ENCODE measurements around the gene PPM1J.
A peak's percentile ranks its signal among the peaks of the same experiment; 100 is the strongest.
"Not testable (repeated sequence)": the region's sequence is repeated elsewhere in the genome, so short reads cannot be mapped to it uniquely, and the experiment has no call there.

The PPM1J gene, protein sequence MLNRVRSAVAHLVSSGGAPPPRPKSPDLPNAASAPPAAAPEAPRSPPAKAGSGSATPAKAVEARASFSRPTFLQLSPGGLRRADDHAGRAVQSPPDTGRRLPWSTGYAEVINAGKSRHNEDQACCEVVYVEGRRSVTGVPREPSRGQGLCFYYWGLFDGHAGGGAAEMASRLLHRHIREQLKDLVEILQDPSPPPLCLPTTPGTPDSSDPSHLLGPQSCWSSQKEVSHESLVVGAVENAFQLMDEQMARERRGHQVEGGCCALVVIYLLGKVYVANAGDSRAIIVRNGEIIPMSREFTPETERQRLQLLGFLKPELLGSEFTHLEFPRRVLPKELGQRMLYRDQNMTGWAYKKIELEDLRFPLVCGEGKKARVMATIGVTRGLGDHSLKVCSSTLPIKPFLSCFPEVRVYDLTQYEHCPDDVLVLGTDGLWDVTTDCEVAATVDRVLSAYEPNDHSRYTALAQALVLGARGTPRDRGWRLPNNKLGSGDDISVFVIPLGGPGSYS

DNA sequence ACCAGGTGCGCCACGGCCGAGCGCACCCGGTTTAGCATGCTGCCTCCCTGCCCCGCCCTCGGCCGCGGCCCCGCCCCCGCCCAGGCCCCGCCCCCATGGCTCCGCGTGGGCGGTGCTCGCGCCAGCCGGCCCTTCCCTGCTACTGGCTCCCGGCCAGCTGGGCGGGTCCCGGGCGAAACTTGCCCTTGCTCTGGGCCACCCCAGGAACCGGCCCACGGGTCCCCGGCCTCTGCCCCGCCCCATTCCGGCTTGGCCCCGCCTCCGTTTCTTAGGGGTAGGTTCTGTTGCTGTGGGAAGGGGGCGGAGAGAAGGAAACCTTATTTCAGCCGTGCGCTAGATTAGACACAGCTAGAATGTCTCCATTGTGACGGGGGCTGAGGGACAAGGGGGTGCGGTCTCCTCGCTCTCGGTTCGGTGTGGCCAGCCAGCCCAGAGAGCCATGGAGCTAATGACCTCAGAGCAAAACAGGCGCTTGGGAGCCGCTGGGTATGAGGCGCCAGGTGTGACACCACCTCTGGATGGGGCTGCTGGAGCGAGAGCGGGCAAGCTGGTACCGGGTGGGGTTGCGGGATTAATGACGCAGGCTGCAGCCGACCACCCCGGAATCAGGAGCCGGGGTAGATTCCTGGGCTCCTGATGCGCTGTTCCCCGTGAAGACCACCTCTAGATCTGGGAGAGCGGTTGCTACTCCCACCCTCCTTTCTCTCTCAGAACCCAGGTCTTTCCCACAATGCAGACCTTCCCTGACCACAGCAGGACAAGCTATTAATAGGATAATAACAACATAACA is at the start of gene PPM1J:
TSS of gene PPM1J (minus strand) at position 69 of the 790 bp plus-strand sequence. CDS start at position 38, 31 bp downstream.
- peak; percentile 77 for DNase-seq

DNA sequence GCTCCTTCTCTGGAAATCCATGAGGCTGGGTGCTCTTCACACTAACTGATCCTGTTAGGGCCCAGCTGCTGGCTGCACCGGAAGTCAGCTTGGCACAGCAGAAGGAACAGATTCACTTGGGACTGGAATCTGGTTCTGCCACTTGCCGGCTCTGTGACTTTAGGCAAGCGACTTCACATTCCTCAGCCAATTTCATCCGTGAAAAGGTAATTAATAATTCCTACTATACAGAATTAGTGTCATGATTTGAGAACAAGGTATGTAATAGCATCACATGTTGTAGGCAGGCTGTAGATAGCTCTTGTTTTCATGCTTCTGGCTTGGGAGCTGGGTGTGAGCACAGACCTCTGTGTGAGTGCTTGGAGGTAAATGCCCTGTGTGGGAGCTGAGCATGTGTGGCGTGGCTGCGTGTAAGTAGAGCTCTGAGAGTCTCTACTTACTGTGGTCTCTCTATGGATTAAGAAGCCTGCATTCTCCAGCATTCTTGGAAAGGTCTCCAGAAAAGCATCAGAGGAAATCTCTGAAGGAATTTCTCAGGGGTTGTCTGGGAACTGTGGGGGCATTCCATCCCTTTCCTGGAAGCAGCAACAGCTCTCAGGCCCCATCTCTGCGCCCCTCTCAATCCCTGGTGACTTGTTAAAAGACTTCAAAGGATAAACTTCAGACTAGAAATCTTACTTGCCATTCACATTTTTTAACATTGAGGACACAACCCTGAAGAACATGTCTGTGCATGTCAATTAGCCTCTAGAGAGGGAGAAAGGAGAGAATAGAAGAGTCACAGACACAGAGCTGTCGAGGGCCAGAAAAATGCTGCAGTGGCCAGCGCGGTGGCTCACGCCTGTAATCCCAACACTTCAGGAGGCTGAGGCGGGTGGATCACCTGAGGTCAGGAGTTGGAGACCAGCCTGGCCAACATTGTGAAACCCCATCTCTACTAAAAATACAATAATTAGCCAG is 47.7 kb upstream of the PPM1J start:
- DNase-seq, result no peak

DNA sequence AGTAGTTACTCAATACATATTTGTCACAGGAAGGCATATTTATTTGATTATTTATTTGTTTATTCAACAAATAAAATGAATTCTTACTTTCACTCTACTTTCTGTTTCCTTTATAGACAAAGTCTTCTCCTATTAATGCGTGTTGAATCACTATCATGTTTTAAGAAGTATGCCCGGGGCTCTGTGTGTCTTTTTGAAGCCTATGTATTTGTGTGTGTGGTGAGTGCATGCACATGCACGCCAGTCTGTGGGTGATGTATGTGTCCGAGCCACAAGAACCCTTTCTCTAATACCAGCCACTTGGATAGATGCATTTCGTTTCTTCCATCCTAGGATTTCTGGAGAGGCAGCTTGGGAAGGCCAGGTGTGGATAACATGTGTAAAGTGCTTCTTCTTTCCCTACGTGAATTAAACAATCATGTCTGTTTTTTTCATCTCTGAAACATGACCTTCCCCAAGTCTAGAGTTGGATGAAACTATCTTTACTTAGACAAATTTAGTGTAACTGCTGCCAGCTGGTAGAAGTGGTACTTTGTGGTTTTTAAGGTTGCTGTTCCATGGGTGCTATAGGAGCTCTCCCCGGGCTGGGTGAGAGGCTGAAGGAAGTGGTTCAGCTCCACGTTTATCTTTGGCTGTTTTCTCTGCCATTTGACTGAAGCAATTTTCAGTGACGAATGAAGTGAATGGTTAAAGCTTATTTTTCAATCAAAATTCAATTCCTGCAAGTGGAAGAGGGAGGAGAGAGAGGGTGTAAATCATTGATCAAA is 46.8 kb upstream of the PPM1J start:
- DNase-seq, result no peak

DNA sequence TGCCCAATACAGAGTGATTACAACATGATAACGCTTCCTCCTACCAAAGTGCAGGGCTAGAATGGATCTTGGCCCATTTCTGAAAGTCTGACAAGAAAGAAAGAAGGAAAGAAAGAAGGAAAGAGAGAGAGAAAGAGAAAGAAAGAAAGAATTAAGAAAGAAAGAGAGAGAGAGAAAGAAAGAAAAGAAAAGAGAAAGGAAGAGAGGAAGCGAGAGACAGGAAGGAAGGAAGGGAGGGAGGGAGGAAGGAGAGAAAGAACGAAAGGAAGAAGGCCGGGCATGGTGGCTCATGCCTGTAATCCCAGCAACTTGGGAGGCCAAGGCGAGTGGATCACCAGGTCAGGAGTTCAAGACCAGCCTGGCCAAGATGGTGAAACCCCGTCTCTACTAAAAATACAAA is 44.1 kb upstream of the PPM1J start:
- no peak for DNase-seq

DNA sequence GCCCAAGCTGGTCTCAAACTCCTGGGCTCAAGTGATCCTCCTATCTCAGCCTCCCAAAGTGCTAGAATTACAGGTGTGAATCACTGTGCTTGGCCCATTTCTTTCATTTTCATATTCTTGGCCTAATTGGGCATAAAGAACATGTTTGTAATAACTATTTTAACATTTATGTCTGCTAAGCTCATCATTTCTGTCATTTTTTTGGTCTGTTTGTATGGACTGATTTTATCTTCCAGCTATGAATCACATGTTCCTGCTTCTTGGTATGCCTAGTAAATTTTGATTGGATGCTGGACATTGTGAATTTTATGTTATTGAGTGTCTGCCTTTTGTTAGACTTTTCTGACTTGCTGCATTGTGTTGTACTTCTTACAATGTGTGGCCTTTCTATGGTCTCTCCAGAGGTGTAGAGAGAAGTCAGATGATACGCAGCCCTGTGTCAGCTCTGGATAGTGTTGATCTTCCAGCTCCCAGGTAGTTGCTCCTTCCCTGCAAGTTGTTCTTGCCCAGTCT is 39.0 kb upstream of the PPM1J start:
- DNase-seq, result no peak

DNA sequence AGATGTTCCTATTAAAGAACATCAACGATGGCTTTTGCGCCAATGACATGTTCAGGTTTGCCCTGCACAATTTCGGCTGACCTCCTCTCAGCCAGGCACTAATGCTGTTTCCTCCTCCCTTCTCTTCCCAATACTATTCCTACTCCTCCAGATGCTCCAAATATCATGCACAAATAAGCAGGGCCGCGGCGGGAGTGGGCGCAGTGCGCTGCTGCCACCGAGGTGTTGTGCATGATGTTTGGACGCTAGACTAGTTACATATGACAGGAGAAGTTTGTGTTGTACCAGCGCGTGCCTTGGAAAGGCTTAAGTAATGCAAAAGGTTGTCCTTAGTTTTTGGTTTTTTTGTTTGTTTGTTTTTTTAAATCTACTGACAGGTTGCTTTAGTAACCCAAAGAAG is 33.3 kb upstream of the PPM1J start:
- DNase-seq, result no peak

DNA sequence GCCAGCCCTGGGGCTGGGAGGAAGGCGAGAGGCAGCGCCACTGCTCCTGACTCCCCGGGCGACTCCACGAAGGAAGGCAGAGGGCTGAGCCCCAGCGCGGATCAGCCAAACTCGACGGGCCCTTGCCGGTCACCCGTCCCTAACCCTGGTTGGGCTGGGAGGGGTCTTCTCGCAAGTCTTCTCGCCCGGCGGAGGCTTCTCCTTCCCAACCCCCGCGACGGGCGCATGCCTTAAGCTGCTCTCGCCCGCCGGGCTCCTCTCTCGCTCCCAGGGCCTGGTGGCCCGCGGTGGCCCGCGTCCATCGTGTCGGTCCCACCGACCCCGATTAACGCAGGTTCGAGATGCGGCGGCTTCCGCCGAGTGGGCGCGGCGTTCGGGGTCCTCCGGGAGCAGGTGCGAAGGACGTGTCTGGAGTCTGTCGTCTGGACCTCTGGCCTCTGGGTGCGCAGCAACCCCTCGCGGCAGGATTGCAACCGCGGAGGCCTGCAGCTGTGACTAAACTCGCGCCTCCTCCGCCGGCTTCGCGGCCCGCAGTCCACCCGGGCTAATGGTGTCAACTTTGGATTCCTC is 29.0 kb upstream of the PPM1J start:
- DNase-seq, result no peak

DNA sequence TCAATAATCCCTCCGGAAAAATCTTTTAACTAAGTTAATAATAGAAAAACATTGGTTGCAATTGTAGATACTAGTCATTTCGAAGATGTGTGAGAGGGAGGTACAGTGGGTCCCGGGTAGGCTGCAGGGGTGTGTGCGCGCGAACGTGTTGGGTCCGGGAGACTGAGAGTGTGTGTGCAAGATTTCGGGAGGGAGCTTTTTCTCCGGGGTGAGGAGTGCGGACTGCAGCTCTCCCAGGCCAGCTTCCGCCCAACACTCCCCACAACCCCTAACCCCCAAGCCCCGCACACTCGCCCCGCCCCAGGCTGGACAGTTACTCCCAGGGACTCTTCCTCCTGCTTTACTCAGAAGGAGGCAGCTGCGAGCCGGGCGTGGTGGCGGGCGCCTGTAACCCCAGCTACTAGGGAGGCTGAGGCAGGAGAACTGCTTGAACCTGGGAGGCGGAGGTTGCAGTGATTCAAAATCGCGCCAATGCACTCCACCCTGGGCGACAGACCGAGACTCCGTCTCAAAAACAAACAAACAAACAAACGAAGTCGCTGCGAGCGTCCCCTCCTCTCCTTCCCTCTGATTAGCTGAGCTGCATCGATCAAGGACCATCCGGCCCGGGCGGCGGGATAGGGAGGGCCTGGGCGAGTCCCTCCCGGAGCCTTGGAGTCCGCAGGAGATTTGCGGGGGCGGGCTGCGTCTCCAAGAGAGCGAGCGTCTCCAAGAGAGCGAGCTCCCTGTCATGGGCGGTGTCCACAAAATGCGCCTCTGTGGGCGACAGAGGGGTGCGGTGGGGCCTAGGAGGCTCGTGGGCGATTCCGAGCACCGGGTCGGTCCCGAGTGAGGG is 28.3 kb upstream of the PPM1J start:
- DNase-seq, result no peak

DNA sequence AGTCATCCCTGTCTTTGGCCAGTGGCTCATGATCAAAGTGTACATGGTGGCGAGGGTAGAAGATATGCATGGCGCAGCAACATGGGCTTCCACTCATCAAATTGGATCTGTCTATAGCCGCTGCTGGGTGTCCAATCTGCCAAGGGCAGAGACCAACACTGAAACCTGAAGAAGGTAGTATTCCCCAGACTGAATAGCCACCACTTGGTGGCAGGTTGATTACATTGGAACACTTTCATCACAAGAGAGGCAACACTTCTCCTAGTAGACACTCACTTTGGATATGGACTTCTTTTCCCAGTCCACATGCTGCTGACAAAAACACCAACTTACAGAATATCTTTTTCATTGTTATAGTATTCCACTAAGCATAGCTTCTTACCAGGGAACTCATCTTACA is 22.4 kb upstream of the PPM1J start:
- no peak for DNase-seq

DNA sequence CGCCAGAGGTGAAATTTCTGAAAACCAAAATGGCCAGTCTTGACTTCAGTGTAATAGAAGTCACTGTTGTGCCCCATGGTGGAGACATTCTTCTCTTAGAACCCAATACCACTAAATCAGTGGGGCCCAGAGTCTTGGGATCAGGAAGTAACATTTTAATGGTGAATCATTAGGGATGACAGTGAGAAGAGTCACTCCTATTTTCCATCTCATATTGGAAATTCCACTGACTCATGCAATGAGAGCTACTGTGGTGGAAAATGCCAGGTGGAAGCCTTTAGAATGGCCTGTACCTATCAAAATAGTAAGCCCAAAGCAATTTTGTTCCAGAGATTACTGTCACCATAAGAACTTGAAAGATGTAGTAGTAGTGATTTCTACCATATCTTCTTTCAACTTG is 20.6 kb upstream of the PPM1J start:
- DNase-seq, result no peak

DNA sequence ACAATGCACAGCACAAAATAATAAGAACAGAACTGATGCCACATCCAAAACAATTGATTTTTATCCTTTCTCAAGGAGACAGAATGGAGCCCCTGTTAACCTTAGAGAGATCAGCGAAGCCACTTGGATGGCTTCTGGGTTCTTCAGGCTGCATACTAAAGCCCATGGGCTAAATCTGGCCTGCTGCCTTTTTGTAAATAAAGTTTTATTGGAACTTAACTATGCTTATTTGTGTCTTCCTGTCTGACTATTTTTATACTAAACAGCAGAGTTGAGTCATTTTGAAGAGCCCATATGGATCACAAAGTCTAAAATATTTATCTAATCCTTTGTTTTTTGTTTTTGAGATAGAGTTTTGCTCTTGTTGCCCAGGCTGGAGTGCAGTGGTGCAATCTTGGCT is 16.3 kb upstream of the PPM1J start:
- DNase-seq, result no peak

DNA sequence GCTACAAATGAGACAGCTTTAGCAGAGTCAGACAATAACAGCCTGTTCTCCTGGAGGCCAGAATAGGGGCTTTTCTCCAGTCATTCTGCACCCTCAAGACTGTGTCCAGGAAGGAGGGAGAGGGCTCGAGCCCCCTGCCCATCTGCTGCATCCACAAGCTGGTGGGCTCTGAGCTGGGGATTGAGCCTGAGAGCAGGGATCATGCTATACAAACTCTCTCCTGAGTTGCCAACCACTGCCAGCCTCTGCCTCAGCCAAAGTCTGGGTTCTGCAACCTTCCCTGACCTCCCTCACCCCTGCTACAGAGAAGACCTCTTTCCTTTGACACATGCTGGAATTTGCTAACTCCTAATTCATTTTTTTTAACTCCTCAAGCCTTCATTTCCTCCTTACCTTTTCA is 14.8 kb upstream of the PPM1J start:
- no peak for DNase-seq

DNA sequence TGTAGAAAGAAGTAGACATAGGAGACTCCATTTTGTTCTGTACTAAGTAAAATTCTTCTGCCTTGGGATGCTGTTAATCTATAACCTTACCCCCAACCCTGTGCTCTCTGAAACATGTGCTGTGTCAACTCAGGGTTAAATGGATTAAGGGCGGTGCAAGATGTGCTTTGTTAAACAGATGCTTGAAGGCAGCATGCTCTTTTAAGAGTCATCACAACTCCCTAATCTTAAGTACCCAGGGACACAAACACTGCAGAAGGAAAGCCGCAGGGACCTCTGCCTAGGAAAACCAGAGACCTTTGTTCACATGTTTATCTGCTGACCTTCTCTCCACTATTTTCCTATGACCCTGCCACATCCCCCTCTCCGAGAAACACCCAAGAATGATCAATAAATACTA is 13.9 kb upstream of the PPM1J start:
- not testable (repeated sequence) for DNase-seq

DNA sequence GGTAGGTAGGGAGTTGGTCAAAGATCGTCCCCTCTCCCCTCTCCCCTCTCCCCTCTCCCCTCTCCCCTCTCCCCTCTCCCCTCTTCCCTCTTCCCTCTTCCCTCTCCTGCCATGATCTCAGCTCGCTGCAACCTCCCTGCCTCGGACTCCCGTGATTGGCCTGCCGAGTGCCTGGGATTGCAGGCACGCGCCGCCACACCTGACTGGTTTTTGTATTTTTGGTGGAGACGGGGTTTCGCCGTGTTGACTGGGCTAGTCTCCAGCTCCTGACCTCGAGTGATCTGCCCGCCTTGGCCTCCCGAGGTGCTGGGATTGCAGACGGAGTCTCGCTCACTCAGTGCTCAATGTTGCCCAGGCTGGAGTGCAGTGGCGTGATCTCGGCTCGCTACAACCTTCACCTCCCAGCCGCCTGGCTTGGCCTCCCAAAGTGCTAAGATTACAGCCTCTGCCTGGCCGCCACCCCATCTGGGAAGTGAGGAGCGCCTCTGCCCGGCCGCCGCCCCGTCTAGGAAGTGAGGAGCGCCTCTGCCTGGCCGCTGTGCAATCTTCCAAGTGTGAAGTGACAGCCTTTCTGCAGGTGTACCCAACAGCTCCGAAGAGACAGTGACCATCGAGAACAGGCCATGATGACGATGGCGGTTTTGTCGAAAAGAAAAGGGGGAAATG is 13.3 kb upstream of the PPM1J start:
- DNase-seq, result not testable (repeated sequence)

DNA sequence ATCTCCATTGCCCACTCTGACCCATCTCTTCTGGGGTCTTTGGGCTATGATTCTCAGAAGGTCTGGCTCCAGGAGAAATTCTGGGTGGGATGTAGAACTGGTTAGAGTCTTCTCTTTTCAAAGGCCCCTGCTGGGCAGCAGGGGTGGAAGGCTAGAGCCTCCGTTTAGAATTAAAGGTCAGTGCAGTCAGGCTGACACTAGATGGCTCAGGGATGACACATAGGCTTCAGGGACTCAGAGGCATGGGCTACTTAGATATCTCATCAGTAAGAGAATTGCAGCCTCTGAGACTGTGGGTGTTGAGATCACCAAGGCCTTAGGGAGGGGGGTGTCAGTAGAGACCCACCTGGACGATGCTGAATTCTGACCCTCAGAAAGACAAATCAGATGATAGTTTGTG is 12.6 kb upstream of the PPM1J start:
- no peak for DNase-seq

DNA sequence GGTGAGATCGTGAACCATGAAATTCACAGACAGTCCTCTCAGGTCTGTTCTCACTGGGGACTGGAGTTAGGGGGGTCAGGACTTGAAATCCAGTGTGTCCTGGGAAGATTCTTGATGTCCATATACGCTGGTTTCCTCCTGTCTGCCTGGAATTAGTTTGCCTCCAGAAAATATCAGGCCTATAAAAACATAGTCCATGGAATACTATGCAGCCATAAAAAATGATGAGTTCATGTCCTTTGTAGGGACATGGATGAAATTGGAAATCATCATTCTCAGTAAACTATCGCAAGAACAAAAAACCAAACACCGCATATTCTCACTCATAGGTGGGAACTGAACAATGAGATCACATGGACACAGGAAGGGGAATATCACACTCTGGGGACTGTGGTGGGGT is 9.1 kb upstream of the PPM1J start:
- not testable (repeated sequence) for DNase-seq

DNA sequence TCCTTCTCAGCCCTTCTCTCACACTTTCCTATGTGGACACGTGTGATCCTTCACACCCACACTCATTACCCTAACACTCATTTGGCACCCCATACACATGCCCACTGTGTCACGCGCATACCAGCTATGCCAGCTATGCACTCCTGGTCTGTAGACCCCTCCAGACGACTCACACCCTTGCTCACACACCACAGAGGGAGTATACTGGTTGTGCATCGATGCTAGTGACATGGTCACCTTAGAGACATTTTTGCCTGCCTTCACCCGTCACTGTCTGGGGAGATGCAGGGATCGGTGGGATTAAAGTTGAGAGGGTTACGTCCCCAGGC is 8.3 kb upstream of the PPM1J start:
- no peak for DNase-seq

DNA sequence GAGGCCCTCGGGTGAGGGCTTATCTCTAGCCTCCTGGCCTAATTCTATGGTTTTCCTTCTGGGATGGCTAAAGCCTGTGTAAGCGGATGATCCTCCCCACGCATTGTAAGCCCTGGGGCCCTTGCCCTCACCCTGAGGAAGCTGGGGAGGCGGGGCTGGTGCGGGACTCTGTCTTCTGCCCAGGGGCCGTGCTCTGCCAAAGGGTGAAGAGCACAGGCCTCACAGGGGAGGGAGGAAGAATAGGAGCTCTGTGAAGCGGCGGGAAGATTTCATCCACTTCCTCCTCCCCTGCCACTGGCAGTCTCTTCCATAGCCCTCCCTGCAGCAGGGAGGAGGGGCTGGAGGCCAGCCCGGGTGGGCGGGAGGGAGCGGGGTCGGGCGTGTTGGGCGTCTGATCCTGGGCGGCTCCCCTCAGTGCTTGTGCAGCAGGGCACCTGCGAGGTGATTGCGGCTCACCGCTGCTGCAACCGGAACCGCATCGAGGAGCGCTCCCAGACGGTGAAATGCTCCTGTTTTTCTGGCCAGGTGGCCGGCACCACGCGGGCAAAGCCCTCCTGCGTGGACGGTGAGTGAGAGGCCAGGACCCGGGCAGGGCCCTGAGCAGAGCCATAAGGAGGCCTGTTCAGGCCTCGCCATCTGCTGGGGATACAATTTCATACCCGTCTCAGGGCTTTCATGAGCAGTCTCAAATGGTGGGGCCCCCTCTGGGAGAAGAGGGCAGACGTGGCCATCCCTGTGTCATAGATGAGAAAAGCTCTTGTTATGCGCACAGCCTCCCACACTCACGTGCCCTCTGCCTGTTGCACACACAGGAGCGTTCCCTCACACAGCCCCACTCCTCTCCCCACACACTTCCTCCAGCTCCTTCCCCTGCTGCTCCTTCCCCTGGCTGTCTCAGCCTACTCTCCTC is 7.7 kb upstream of the PPM1J start:
- DNase-seq, result no peak

DNA sequence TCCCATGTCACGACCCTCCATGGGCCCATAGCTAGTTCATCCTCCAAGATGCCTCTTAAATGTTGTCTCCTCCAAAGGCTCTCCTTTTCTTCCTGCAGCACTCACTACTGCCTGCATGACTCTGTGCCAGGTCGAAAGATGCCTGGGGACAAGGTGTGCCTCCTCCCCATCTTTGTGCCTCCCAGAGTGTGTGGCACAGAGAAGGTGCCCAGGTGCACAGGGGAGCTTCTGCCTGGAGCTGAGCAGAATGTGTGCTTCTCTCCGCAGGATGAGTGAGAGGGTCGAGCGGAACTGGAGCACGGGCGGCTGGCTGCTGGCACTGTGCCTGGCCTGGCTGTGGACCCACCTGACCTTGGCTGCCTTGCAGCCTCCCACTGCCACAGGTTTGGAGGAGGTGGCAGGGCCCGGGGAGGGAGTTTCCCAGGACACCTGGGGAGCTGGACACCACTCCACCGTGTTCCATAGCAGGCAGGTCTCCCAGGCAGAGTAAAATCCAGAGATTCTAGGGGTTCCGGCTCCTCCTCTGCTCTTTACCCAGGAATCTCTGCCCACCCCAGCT is 6.9 kb upstream of the PPM1J start:
- no peak for DNase-seq

Data from midbrain (tissue), 1 donor.